Thyroid gland (tissue), 4 donors: Measurements from ENCODE around the gene DIRAS1. TPM values are rescaled to one million over a fixed set of nuclear protein-coding genes. Genes with fewer than 3 reads are reported as not detected.
"Not testable (repeated sequence)": the region's sequence is repeated elsewhere in the genome, so short reads cannot be mapped to it uniquely, and the experiment has no call there.

ENCODE experiments used
- DNase-seq, 2 donors: peaks; one replicate each; pipeline ENCODE4 v3.0.0-alpha.2; 2019
- H3K27ac ChIP-seq, 3 donors: fragments of 200-600 bp; sonication (generic); 1 replicate in 2 of 3; 2 replicates in 1 of 3; pipeline ENCODE4 v1.5.1; 2016 to 2019; ENCODE audit warnings: mild to moderate bottlenecking in 1 of 3, moderate library complexity in 1 of 3
- H3K27me3 ChIP-seq: fragments of 200-600 bp; sonication (generic); one replicate; pipeline ENCODE4 v1.5.1; 2019
- H3K36me3 ChIP-seq, 2 donors: fragments of 200-600 bp; sonication (generic); one replicate each; pipeline ENCODE4 v1.5.1; 2016 to 2019
- H3K4me1 ChIP-seq, 2 donors: fragments of 200-600 bp; sonication (generic); one replicate each; pipeline ENCODE4 v1.5.1; 2017 to 2019
- H3K4me3 ChIP-seq, 3 donors: fragments of 200-600 bp; sonication (generic); replicated peaks in 1 of 3; 1 replicate in 2 of 3; 2 replicates in 1 of 3; pipeline ENCODE4 v1.5.1; 2016; ENCODE audit warnings: mild to moderate bottlenecking in 1 of 3
- H3K9me3 ChIP-seq: fragments of 200-600 bp; sonication (generic); one replicate; pipeline ENCODE4 v1.5.1; 2017
- POLR2A ChIP-seq, 2 donors: fragments of 450-650 bp; IDR thresholded peaks; one replicate each; pipeline ENCODE4 v1.6.1; 2017; ENCODE audit warnings: antibody characterized with exemption in 2 of 2, mild to moderate bottlenecking in 2 of 2, moderate library complexity in 1 of 2
- WGBS, 2 donors: methylation state at CpG; one replicate each; pipeline ENCODE4 v1.1.5; 2017; 5-methylcytosine and 5-hydroxymethylcytosine counted together
- intact Hi-C: fragments of 100-400 bp; cut with DNase I; formaldehyde crosslinking; loops from one replicate; pipeline ENCODE4 v1.15.1; 2023
- total RNA-seq, 4 donors: library from RNA; depleted of rRNA; stranded (reverse); fragments of >200 nt; gene quantifications; one replicate each; pipeline ENCODE4 v1.2.3, GENCODE V29; 2016
- TF ChIP-seq, protein P1 (sequence below), 6 experiments: fragments of 200-600 bp in 3 of 6; fragments of 450-650 bp in 3 of 6; sonication (generic) in 3 of 6; IDR thresholded peaks; one replicate each; pipeline ENCODE4 v1.5.1; 2016 to 2019; ENCODE audit warnings: antibody characterized with exemption in 6 of 6, mild to moderate bottlenecking in 2 of 6, inconsistent platforms in 1 of 6, moderate library complexity in 1 of 6

The DIRAS1 gene
- total RNA-seq, 4 donors from 2014 or later, result 0.27 to 0.67 (median 0.40) TPM

DNA sequence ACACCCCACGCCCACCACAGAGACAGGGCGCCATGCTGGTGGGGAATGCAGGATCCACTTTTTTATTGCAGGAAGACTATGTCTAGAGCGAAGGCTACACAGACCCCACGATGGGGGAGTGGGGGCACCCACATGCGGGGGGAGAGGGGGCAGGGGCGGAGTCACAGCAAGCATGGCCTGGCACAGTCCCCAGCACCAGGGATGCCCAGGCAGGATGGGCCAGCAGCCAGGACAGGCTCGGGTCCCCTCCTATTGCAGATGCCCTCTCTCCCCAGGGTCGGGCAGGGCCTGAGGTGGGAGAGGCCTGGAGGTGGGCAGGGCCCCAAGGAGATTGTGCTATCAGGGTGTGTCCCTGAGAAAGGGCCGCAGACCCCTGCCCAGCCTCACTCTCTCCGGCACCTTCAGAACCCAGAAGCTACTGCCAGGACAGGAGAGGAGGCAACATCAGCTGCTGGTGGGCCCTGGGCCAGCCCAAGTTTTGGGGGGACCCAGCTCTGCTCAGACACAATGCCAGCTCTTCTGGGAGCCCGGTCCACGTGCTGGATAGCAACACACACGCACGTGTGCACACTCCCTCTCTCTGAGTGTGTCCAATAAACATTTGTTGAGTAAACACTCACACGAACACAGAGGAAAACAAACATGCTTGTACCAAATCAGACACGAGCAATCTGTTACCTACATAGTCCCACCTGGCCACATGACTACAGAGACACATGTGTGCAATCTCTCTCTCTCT, 6.5 kb downstream of the DIRAS1 start:
- H3K4me3 ChIP-seq, result no peak overlapping the region
- intact Hi-C loops, result no loop called here
- no peaks in the 10 kb centered on the region for H3K36me3 ChIP-seq
- H3K27me3 ChIP-seq, result no peaks in the 10 kb centered on the region
- TF ChIP-seq, protein P1, sequence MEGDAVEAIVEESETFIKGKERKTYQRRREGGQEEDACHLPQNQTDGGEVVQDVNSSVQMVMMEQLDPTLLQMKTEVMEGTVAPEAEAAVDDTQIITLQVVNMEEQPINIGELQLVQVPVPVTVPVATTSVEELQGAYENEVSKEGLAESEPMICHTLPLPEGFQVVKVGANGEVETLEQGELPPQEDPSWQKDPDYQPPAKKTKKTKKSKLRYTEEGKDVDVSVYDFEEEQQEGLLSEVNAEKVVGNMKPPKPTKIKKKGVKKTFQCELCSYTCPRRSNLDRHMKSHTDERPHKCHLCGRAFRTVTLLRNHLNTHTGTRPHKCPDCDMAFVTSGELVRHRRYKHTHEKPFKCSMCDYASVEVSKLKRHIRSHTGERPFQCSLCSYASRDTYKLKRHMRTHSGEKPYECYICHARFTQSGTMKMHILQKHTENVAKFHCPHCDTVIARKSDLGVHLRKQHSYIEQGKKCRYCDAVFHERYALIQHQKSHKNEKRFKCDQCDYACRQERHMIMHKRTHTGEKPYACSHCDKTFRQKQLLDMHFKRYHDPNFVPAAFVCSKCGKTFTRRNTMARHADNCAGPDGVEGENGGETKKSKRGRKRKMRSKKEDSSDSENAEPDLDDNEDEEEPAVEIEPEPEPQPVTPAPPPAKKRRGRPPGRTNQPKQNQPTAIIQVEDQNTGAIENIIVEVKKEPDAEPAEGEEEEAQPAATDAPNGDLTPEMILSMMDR (IDR thresholded peaks at IDR 0.05), result no peak
- TF ChIP-seq POLR2A (IDR thresholded peaks at IDR 0.05), result no peak
- H3K9me3 ChIP-seq, result no peaks in the 10 kb centered on the region
- no peak overlapping the region for H3K27ac ChIP-seq
- H3K4me1 ChIP-seq, result no peaks in the 10 kb centered on the region
- no peak for DNase-seq
- WGBS, 2 donors, result 90 to 91% methylated on average over 8 to 14 of the region's 16 CpGs

DNA sequence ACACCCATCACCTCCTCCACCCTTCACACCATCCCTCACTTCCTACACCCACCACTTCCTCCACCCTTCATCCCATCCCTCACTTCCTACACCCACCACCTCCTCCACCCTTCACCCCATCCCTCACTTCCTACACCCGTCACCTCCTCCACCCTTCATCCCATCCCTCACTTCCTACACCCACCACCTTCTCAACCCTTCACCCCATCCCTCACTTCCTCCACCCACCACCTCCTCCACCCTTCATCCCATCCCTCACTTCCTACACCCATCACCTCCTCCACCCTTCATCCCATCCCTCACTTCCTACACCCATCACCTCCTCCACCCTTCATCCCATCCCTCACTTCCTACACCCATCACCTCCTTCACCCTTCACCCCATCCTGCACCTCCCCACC, 7.1 kb downstream of the DIRAS1 start:
- H3K4me3 ChIP-seq, H3K27me3 ChIP-seq, H3K4me1 ChIP-seq, DNase-seq, intact Hi-C loops, H3K9me3 ChIP-seq, H3K27ac ChIP-seq, H3K36me3 ChIP-seq: not testable (repeated sequence)
- WGBS, 2 donors, result 74 to 85% methylated on average over 1 of the region's 1 CpG

DNA sequence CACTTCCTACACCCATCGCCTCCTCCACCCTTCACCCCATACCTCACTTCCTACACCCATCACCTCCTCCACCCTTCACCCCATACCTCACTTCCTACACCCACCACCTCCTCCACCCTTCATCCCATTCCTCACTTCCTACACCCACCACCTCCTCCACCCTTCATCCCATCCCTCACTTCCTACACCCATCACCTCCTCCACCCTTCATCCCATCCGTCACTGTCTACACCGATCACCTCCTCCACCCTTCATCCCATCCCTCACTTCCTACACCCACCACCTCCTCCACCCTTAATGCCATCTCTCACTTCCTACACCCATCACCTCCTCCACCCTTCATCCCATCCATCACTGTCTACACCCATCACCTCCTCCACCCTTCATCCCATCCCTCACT, 8.0 kb downstream of the DIRAS1 start:
- H3K4me1 ChIP-seq, DNase-seq, intact Hi-C loops, H3K9me3 ChIP-seq, H3K4me3 ChIP-seq, H3K36me3 ChIP-seq, H3K27ac ChIP-seq, H3K27me3 ChIP-seq: not testable (repeated sequence)
- WGBS, 2 donors, result 91 to 96% methylated on average over 3 of the region's 3 CpGs

DNA sequence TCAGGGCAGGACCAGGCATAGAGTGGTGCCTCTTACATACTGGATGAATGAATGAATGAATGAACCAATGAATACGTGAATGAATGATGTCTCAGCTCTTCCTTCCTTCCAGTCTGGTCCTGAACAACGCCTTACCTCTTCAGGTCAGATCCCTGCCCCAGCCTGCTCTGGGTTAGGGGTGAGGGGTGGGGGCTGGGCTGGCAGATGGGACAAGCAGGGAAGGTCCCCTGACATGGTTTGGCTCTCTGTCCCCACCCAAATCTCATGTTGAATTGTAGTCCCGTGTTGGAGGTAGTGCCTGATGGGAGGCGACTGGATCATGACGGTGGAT, 9.3 kb downstream of the DIRAS1 start:
- WGBS, 2 donors, result 55 to 64% methylated on average over 5 of the region's 5 CpGs
- Histone ChIP-seq H3K4me3 (no peak overlapping the region), H3K27ac (no peak overlapping the region), H3K36me3 (no peaks in the 10 kb centered on the region), H3K27me3 (no peaks in the 10 kb centered on the region), H3K9me3 (no peaks in the 10 kb centered on the region), H3K4me1 (no peaks in the 10 kb centered on the region)
- intact Hi-C loops, result no loop called here
- TF ChIP-seq, protein P1 (IDR thresholded peaks at IDR 0.05), result no peak
- TF ChIP-seq POLR2A (IDR thresholded peaks at IDR 0.05), result no peak
- DNase-seq, result no peak

DNA sequence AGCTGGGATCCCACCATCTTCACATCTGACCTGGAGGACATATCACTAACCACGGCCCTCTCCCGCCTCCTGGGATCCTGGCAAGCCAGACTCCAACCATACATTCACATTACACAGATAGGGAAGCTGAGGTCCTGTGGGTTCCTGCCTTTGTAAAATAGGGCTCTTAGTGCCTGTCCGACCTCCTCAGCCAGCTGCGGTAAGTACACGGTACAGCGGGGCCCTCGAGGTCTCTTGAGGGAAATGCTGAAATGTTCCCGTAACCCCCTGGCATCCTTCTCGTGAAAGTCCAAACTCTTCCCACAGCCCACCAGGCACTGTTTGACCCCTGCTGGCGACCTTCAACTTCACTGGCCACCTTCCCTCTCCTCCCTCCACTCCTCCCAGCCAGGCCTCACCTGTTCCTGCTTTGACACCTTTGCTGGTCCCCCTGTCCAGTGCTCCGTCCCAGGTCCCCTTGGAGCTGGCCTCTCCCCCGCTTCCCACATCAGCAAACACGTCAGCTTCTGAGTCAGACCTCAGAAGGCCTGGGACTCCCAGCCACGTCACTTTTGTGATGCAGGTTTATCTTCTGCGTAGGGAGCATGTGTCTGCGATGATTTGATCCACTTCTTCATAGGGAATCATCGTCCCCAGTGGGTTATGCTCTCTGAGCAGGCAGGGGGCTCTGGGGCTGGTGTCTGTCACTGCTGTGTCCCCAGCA, 9.8 kb downstream of the DIRAS1 start:
- intact Hi-C loops, result no loop called here
- DNase-seq, result no peak
- Histone ChIP-seq H3K4me3 (no peak overlapping the region), H3K27ac (no peak overlapping the region), H3K4me1 (no peaks in the 10 kb centered on the region), H3K9me3 (no peaks in the 10 kb centered on the region), H3K27me3 (no peaks in the 10 kb centered on the region), H3K36me3 (no peaks in the 10 kb centered on the region)
- TF ChIP-seq, protein P1 (IDR thresholded peaks at IDR 0.05), result no peak
- no peak for TF ChIP-seq POLR2A (IDR thresholded peaks at IDR 0.05)
- WGBS, 2 donors, result 69 to 74% methylated on average over 17 of the region's 17 CpGs

DNA sequence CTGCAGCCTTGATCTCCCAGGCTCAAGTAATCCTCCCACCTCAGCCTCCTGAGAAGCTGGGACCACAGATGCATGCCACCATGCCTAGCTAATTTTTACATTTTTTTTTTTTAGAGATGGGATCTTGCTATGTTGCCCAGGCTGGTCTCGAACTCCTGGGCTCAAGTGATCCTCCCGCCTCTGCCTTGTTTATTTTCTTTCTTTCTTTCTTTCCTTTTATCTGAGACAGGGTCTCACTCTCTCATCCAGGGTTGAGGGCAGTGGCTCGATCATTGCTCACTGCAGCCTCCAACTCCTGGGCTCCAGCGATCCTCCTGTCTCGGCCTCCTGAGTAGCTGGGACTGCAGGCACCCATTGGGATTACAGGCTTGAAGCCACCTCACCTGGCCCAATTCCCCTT, 14.9 kb downstream of the DIRAS1 start:
- intact Hi-C loops, result no loop called here
- 97% methylated on average over 5 of the region's 5 CpGs for WGBS, 2 donors
- no peaks in the 10 kb centered on the region for H3K27me3 ChIP-seq
- no peaks in the 10 kb centered on the region for H3K36me3 ChIP-seq
- H3K9me3 ChIP-seq, result no peaks in the 10 kb centered on the region
- no peak overlapping the region for H3K4me3 ChIP-seq
- TF ChIP-seq POLR2A (IDR thresholded peaks at IDR 0.05), result no peak
- TF ChIP-seq, protein P1 (IDR thresholded peaks at IDR 0.05), result no peak
- H3K4me1 ChIP-seq, result peaks cover 10 to 11% of the 10 kb centered on the region in 2 donors
- DNase-seq, result no peak
- H3K27ac ChIP-seq, result no peak overlapping the region
